AG08395 (cell line): ENCODE data around the gene FAM114A2.
"Not testable (repeated sequence)": the region's sequence is repeated elsewhere in the genome, so short reads cannot be mapped to it uniquely, and the experiment has no call there.

Experiments used
- DNase-seq: peaks from one replicate; pipeline ENCODE4 v3.0.0; 2012; ENCODE audit warnings: mixed read lengths, low spot score

FAM114A2 gene

DNA sequence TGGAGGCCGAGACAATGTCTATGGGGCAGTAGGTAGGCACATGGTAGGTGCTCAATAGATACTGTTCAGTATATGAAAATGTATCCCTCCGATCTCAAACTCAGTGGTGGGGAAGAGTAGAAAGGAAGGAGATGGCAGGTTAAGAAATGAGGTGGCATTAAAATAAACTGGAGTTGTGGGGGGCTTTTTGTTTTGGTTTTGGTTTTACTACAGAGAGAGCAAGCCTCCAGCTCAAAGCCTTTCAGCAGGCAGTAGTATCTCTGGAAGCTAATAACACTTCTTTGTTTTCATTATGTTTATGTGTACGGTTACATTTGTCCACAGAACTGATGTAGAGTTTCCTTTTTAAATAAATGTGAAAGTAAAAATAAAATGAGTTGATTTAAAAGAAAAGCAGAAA is 8.6 kb upstream of the FAM114A2 start:
- DNase-seq, result no peak

DNA sequence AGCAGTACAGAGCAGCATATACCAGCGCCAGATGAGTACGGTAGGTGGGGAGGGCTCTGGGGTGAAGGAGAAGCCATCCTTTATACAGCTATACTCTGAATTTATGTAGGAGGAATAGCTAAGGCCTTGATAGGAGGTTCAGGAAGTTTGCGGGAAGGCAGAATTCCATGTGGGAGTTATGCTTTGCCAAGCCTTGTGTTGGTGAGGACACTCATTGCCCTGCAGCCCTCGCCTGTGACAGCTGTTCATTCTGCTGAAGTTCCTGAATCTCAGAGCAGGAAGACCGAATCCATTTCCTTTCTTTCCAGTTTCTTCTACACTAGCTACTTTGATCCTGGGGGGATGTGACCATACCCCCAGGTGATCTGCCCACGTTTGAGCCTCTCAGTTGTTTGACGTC is 7.8 kb upstream of the FAM114A2 start:
- no peak for DNase-seq

DNA sequence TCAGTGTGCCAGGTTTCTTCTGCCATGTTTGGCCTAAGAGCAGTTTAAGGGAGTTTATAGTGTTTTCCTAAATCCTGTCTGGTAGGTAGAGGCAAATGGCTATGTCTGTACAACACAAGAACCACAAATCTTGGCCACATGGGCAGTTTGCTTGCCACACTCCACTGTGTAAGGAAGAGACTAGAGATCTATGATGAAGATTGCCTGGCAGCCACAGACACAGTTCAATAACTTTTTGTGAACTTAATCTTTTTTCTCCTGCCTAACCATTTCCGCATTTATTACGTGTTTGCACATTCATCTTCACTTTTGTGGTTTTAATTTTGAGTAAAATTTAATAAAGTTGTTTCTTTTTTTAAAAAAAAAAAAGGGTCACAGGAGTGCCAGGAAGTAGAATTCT is 5.9 kb upstream of the FAM114A2 start:
- no peak for DNase-seq

DNA sequence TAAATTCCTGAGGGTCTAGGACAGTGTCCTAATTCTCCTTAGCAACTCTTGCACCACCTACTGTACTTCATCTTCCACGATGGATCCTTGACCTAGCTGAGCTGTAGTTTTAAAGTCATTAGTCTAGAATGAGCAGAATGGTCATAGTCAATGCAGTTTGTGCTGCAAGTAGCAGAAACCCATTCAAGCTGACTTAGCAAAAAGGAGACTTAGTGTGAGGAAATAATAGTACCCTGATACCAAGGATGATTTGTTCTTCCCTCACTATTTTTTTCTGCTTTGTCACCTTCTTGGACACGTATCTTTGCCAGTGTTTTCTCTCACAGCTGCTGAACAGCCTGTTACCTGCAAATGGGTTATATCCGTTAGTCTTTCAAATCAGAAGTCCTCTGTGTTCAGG is 5.4 kb upstream of the FAM114A2 start:
- DNase-seq, result no peak

DNA sequence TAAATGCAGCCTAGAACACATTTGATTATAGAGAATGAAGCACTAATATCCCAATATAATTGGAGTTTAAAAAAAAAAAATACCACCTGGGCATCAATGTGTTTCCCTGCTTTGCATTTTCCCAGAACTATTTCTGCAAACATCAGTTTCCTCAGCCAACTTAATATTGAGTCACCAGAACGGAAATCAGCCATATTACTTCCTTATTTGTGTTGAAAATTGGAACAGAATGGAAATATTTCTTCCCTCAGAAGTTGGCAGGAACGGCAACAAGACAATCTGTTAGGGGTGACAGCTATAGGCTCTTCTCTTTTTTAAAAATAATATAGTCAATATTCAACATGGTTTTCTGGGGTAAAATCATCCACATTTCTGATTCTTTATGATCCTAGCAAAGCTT is 4.1 kb upstream of the FAM114A2 start:
- peak; percentile 5 for DNase-seq

DNA sequence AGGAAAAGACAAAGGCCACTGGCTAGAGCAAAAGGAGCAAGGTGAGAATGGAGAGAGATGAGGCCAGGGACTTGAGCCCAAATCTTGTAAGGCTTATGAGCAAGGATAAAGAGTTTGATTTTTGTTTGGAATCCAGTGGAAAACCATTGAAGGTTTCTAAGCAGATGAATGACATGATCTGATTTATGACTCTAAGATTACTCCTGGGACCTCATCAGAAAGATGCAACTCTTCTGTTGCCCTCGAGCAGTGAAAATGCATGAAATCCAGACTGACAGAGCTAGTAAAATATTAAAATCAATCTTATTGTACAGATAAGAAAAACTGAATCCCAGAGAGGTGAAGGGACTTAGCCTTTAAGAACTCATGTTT is 734 bp upstream of the FAM114A2 start:
- no peak for DNase-seq

DNA sequence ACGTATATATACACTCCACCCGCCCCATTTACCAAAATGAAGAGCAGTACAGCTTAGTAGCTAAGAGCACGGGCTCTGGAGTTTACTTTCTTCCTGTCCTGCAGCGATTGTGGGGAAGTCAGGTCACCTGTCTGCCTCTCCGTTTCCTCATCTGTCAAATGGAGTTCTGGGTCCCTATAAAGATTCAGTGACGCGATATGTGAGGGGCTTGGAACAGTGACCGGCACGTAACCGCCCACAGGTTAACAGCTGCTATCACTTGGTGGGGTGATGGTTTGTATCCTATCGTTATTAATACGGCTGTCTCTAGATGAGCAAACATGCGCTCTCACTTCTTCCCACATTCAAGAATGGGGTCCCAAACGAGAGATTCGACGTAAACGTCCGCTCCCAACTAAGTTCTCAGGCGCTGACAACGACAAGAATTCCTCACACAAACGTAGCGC is 426 bp downstream of the FAM114A2 start:
- DNase-seq, result no peak

DNA sequence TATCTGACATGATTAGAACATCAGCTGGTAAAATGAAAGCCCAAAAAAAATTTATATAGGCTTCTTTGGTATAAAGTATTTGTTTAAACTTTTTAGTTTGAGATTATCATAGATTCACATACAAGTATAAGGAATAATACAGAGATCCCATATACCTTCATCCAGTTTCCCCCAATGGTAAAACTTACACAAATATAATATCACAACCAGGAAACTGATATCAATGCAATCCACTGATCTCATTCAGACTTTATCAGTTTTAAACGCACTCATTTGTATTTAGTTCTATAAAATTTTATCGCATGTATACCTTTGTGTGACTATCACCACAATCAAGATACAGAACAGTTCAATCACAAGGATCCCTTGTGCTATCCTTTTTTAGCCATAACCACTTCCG is 3.8 kb downstream of the FAM114A2 start:
- no peak for DNase-seq

DNA sequence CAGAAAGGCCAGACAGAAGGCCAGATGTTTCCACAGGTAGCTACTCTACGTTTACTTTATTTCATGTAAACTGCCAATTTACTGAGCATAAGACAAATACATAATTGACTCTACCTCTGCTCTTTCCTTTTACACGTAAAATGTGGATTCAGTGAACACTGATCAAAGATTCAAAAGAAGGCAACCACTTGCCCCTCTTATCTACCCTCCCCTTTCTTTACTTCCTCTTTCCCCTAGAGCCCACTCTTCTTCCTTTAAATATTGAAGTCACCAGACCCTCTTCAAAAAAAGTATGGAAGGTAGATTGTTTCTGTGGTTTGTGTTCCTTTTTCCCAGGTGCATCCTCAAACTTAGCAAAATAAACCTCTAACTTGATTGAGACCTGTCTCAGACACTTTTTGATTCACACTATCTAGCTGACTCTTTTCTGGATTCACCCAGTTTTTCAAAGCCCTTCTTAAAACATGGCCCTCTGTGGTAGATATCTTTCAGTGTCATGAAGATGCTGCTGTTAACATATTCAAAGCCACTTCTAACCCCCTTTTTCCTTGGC is 6.7 kb downstream of the FAM114A2 start:
- no peak for DNase-seq

DNA sequence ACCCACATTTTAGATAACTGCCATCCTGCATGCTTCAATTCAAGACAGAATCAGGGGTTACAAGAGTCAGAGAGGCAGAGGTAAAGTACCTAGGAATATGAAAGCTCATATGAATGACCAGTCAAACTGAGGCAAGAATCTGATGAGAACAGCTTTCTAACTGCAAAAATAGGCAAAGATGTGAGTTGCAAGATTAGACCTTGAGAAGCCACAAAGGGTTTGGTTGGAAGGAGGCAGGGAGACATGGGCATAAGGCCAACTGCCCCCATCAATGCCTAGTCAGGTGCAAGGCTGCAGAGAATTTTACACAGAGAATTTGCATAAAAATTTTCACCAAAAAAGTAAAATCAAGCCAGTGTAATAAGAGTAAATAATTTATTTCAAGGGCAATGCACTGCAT is 12.8 kb downstream of the FAM114A2 start:
- DNase-seq, result no peak

DNA sequence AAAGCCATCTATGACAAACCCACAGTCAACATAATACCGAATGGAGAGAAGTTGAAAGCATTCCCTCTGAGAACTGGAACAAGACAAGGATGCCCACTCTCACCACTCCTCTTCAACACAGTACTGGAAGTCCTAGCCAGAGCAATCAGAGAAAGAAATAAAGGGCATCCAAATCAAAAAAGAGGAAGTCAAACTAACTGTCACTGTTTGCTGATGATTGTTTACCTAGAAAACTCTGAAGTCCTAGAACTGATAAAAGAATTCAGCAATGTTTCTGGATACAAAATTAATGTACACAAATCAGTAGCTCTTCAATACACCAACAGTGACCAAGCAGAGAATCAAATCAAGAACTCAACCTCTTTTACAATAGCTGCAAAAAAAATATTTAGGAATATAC is 19.8 kb downstream of the FAM114A2 start:
- not testable (repeated sequence) for DNase-seq

DNA sequence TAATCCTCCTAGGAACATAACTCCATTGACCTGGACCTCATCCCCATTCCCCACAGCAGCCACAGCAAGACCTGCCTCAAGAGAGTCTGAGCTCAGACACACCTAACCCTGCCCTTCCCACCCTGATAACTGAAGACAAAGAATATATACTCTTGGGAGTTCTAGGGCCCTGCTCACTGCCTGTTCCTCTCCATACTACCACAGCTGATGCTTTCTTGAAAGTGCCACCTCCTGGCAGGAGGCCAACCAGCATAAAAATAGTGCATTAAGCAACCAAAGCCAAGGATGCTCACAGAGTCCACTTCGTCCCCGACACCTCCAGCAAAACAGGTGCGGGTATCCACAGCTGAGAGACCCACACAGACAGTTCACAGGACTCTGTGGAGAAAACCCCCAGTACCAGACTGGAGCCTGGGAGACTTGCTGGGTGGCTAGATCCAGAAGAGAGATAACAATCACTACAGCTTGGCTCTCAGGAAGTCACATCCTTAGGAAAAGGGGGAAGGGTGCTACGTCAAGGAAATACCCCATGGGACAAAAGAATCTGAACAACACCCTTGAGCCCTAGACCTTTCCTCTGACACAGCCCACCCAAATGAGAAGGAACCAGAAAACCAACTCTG is 23.5 kb downstream of the FAM114A2 start:
- DNase-seq, result no peak

DNA sequence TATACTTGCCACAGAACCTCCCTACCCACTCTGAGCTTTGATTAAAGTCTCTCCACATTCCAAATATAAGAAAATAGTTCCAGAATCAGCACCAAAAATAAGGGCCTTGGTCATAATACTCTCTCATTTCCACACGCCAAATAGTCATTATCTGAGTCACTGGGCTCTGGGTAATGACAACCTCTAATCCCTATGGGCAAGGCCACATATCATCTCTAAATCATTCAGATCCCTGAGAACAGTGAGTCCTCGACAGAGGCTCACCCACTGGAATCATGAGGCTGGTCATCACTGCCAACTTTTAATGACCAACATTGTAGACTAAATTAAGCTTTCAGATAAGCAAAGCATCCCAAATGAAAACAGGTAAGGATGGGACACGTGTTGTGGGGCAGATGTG is 28.1 kb downstream of the FAM114A2 start:
- peak; percentile 9 for DNase-seq

DNA sequence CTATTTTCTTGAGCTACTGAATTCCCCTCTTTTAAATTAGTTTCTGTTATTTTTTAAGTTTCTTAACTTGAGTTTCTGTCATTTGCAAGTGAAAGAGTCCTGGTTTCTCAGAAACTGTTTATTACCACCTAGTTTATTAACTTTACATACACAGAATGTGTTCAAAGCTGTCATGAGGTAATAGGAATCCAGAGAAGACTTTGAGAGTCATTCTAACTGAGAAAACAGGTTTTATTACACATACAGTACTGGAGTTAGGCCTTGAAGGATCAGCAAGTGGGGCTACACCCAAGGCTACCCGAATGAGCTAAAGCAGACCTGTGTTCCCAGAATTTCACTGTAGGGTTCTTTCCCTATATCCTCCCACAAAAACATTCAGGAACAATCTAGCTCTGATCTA is 33.1 kb downstream of the FAM114A2 start:
- no peak for DNase-seq

DNA sequence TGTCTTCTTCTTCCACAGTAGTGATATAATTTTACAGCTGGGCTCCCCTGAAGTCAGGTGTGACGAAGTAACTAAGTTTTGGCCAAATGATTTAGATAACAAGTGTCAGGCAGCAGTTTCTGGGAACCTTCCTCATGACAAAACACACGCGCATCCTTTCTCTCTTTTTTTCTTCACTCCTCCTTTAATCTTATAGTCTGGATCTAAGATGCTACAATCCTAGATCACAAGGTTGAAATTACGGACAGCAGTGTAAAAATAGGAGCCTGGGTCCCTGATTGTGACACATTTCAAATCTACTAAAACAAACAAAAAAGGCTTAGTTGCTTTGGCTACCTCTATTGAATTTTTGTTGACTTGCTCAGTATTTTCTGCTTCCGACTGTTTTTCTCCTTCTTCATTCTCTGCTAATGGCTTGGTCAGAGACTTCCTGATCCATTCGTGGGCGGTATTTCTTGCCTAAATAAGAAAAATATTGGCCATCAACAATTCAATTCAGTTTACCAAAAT is 36.1 kb downstream of the FAM114A2 start:
- DNase-seq, result no peak

DNA sequence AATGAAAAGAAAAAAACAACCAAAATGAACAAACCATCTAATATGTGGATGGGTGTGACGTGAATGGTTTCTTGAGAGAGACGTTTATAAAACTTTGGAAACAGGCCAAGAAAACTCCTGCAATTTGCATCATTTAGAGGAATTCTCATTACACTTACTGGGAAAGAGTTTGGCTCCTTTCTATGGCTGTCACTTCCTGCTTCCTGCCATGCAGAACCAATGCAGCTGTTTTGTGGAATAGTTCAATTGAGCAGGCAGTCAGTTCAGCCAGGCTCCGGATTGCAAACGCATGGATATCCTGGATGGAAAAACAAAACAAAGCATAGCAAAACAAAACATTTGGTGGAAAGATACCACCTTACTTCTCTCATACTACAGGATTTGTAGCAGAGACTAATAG is 36.6 kb downstream of the FAM114A2 start:
- DNase-seq, result no peak

DNA sequence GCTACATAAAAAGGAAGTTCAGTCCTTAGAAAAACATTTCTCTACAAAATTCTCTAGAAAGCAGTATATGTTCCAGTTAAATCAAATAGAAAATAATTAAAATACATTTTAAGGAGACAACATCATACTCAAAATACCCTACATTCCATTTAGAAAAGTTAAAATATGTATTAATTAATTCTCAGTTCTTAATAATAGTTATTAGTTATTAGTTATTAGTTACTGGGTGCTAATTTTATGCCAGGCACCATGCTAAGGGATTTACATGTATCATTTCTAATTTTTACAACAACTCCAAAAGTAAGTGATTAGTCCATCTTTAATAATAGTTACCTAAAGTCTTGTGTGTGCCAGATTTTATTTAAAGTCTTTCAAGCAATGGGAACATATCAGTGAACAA is 38.0 kb downstream of the FAM114A2 start:
- no peak for DNase-seq

DNA sequence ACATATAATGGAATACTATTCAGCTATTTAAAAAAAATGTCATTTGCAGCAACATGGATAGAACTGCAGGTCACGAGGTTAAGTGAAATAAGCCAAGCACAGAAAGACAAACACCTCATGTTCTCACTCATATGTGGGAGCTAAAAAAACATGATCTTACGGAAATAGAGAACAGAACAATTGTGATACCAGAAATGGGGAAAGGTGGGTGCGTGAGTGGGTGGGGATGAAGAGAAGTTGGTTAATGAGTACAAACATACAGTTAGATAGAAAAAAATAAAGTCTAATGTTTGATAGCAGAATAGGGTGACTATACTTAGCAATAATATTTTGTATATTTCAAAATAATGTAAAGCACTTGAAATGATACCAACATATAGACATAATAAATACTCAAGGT is 38.7 kb downstream of the FAM114A2 start:
- no peak for DNase-seq

DNA sequence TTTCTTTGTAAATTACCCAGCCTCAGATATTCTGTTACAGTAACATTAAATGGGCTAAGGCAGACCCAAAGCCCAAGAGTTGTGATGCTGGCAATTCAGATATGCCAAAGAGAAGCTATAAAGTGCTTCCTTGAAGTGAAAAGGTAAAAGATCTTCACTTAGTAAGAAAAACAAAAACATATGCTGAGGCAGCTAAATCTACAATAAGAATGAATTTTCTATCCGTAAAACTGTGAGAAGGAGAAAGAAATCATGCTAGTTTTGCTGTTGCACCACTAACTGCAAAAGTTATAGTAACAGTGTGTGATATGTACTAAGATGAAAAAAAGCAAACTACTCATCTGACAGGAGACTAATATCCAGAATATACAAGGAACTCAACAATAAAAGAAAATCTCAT is 39.9 kb downstream of the FAM114A2 start:
- no peak for DNase-seq

DNA sequence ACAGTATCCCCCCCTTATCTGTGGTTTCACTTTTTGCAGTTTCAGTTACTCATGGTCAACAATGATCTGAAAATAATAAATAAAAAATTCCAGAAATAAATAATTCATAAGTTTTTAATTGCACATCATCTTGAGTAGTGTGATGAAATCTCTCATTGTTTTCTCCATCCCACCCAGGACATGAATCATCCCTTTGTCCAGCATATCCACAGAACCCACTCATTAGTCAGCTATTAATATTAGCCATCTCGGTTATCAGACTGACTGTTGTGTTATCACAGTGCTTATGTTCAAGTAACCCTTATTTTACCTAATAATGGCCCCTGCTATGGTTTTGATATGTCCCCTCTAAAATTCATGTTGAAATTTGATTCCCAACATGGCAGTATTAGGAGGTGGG is 40.7 kb downstream of the FAM114A2 start:
- DNase-seq, result no peak

DNA sequence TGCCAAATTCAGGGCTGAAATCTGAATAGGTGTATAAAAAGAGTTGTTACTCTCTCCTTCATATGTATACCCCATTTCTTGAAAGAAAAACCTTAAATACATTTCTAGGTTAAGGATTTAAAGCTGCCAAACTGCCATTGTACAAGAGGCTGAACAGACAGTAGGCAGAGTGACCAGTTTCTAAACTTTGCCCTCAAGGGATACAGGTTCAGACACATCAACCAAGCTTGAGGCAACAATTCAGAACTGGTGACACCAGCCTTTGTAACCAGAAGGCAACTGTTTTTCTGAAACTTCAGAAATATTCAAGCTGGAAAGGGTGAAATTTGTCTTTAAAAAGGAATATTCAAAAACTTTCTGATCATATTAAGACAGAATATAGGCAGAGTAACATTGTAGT is 47.5 kb downstream of the FAM114A2 start:
- DNase-seq, result no peak

DNA sequence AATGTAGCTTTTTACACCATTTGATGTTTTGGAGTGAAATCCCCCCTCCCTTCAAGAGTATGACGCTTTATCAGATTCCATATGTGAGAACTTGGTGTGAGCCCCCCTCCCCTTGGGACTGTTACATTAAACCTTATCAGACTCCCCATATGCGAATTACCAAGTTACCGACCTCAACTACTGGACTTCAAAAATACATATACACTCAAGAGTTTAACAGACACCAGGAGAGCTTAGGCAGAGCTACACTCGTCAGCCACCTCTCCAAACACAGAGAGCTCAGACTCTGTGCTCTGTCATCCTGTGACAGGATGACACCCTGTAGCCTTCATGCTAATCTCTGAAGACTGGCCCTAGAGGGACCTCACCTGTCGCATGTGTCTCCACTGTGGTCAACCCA is 50.2 kb downstream of the FAM114A2 start:
- DNase-seq, result no peak

DNA sequence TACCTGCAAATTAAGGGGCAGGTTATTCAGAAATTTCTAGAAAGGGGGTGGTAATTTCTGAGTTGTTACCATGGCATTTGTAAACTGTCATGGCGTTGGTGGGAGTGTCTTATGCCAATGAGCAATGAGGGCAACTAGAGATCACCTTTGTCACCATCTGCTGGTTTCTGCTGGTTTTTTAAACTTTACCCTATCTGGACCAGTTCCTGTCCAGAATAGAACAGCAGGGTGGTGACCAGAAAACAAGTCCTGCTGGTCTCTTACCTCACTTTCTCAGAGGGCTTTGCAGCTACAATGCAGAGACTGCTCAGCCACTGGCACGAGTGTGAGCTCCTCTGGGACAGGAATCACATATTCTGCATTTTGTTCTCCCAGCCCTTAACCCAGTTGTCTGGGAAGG is 51.4 kb downstream of the FAM114A2 start:
- DNase-seq, result no peak

DNA sequence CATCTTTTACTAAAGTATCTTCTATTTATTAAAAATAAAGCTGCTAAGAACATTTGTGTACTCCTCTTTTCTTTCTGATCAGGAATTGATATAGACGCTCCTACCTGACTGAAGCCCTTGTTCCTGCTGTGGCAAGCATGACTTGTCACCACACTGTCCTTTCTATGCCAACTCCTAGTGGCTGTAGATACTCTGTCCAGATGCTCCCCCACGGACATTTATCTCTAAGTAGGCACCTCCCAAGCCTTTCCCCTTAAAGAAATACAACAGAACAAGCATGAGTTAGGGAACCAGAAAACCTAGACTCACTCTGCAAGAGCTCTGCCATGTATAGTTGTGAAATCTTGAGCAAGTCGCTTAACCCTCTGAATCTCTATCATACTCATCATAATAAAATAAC is 53.2 kb downstream of the FAM114A2 start:
- DNase-seq, result no peak
